Skeletal muscle tissue (tissue), 4 donors: Measurements from ENCODE around the gene FMN2. TPM values are rescaled to one million over a fixed set of nuclear protein-coding genes. Genes with fewer than 3 reads are reported as not detected.
"Not testable (repeated sequence)": the region's sequence is repeated elsewhere in the genome, so short reads cannot be mapped to it uniquely, and the experiment has no call there.

Experiments
- H3K27ac ChIP-seq: one replicate; pipeline ENCODE4 v1.7.0; 2013; ENCODE audit warnings: mild to moderate bottlenecking, low read depth, low read length, inconsistent platforms
- H3K27me3 ChIP-seq, 3 donors: one replicate each; pipeline ENCODE4 v1.7.0; 2013; ENCODE audit warnings: low read length in 3 of 3; ENCODE audit not compliant: control insufficient read depth in 3 of 3, insufficient read depth in 3 of 3
- H3K36me3 ChIP-seq, 3 donors: one replicate each; pipeline ENCODE4 v1.7.0; 2013; ENCODE audit warnings: low read length in 3 of 3; ENCODE audit not compliant: control insufficient read depth in 3 of 3, insufficient read depth in 3 of 3
- H3K4me1 ChIP-seq, 3 donors: one replicate each; pipeline ENCODE4 v1.7.0; 2013; ENCODE audit warnings: low read length in 3 of 3, mild to moderate bottlenecking in 3 of 3; ENCODE audit not compliant: control insufficient read depth in 3 of 3, insufficient read depth in 3 of 3
- H3K4me3 ChIP-seq, 3 donors: one replicate each; pipeline ENCODE4 v1.7.0; 2013; ENCODE audit warnings: low read length in 3 of 3
- H3K9ac ChIP-seq, 3 donors: one replicate each; pipeline ENCODE4 v1.7.0; 2013; ENCODE audit warnings: low read length in 3 of 3, mild to moderate bottlenecking in 3 of 3, moderate library complexity in 2 of 3, low read depth in 1 of 3
- H3K9me3 ChIP-seq, 3 donors: one replicate each; pipeline ENCODE4 v1.7.0; 2013; ENCODE audit warnings: low read length in 3 of 3; ENCODE audit not compliant: control insufficient read depth in 3 of 3
- total RNA-seq: library from RNA; depleted of rRNA; stranded (reverse); fragments of >200 nt; gene quantifications from one replicate; pipeline ENCODE4 v1.2.3, GENCODE V29; 2014
- donor health status: Osteomylitis.

FMN2 gene
- total RNA-seq, 1 donor from 2014 or later: 2.1 TPM

DNA sequence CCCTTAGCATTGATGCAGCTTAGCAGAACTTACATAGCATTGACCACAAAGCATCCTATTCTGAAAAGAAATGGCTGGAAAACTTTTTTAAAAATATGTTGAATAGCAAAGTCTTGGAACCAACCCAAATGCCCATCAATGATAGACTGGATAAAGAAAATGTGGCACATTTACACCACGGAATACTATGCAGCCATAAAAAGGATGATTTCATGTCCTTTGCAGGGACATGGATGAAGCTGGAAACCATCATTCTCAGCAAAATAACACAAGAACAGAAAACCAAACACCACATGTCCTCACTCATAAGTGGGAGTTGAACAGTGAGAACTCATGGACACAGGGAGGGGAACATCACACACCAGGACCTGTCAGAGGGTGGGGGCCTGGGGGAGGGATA, 323.3 kb downstream of the FMN2 start:
- H3K9ac ChIP-seq, H3K4me3 ChIP-seq, H3K9me3 ChIP-seq: not testable (repeated sequence)

DNA sequence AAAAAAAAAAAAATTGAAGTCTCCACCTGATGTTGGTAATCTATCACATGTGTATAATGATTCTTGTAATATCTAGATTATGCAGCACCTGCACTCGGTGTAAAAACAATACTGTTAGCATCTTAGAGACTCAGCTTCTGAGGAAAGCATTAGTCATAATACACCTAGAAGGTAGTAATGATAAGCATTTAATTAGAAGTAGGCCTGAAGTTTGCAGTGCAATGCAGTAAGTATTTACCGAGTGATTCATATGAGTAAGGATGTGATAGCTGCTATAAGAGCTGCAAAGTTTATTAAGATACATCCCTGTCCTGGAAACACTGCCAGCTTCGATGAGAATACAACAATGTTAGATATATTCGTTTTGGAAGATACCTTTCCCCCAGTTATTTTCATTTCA, 323.8 kb downstream of the FMN2 start:
- Histone ChIP-seq H3K4me1 (no peaks in the 10 kb centered on the region), H3K9me3 (no peaks in the 10 kb centered on the region), H3K27ac (no peak overlapping the region), H3K4me3 (no peak overlapping the region), H3K27me3 (no peaks in the 10 kb centered on the region), H3K36me3 (no peaks in the 10 kb centered on the region), H3K9ac (no peak overlapping the region)

More for the DNA sequence above, 323.3 kb downstream of the FMN2 start:
- not testable (repeated sequence) for H3K36me3 ChIP-seq, H3K27me3 ChIP-seq, H3K4me1 ChIP-seq, H3K27ac ChIP-seq

- H3K4me3 ChIP-seq: no peak overlapping the region
- H3K27ac ChIP-seq: no peak overlapping the region
- no peak overlapping the region for H3K9ac ChIP-seq
Measured at GRCh38 chr1:240417317-240417716, 325.6 kb downstream of the FMN2 start.

DNA sequence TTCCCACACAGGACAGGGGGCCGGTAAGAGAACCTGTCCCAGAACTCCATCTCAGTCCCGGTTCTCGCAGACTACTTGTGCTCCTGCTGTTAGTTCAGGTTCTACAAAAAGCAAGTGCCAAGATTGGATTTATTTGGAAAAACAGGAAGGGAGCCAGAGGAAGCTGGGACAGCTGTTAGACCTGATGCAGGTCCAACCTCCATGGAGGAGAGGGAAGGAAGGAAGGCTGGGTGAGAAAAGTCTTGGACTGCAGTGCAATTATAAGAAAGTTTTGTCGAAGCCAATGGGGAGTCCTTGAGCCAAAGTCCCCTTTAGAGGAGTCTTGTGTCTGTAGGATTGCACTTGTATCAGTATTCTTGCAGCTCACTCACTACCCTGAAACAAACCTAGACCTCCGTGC, 329.1 kb downstream of the FMN2 start:
- Histone ChIP-seq H3K4me3 (no peak overlapping the region), H3K4me1 (no peaks in the 10 kb centered on the region), H3K36me3 (no peaks in the 10 kb centered on the region), H3K27ac (no peak overlapping the region), H3K27me3 (no peaks in the 10 kb centered on the region), H3K9ac (no peak overlapping the region), H3K9me3 (peaks cover 0 to 2% (median 0%) of the 10 kb centered on the region in 3 donors)

More at GRCh38 chr1:240417317-240417716, 325.6 kb downstream of the FMN2 start:
- peaks cover 0 to 2% (median 0%) of the 10 kb centered on the region in 3 donors for H3K9me3 ChIP-seq
- H3K27me3 ChIP-seq: no peaks in the 10 kb centered on the region
- H3K4me1 ChIP-seq: no peaks in the 10 kb centered on the region
- no peaks in the 10 kb centered on the region for H3K36me3 ChIP-seq

DNA sequence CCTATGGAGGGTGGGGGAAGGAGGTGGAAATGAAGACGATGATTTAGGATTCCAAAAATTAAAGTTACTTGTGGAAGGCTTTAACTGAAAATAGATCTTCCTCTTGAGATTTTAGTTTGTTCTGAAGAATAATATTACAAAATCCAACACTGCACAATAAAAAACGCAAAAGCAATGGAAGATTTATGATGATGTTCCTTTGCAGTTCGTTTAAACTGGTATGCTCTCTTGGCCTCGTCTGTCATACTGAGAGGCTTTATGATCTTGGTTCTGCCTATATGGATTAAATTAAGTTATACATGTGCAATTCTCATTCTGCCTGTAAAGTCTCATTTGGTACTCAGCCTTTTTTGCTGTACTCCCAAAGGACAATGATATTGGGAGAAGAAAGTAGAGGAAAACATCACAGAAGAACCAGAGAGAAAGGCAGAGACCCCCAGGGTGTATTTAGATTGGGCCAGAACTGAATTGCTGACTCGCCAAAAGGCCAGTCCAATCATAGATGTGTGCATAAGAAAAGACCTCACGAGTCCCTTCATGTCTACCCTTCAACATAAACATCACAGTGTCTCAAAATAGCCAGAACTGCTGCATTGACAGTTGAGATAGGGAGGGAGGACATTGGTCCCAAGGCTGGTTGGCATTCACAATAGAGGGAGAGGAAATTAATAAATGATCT, 331.7 kb downstream of the FMN2 start:
- H3K27me3 ChIP-seq: no peaks in the 10 kb centered on the region
- no peak overlapping the region for H3K4me3 ChIP-seq
- no peaks in the 10 kb centered on the region for H3K36me3 ChIP-seq
- H3K9ac ChIP-seq: no peak overlapping the region
- H3K9me3 ChIP-seq: peaks cover 0 to 2% (median 0%) of the 10 kb centered on the region in 3 donors
- no peak overlapping the region for H3K27ac ChIP-seq
- no peaks in the 10 kb centered on the region for H3K4me1 ChIP-seq

- H3K27me3 ChIP-seq: no peaks in the 10 kb centered on the region
- H3K9me3 ChIP-seq: peaks cover 0 to 2% (median 0%) of the 10 kb centered on the region in 3 donors
- H3K4me3 ChIP-seq: no peak overlapping the region
- H3K9ac ChIP-seq: no peak overlapping the region
- H3K27ac ChIP-seq: no peak overlapping the region
- no peaks in the 10 kb centered on the region for H3K36me3 ChIP-seq
- H3K4me1 ChIP-seq: no peaks in the 10 kb centered on the region
Measured at GRCh38 chr1:240424740-240425464, 333.2 kb downstream of the FMN2 start.

- no peaks in the 10 kb centered on the region for H3K27me3 ChIP-seq
- H3K9me3 ChIP-seq: peaks cover 0 to 2% (median 0%) of the 10 kb centered on the region in 3 donors
- H3K9ac ChIP-seq: no peak overlapping the region
- H3K4me1 ChIP-seq: no peaks in the 10 kb centered on the region
- no peak overlapping the region for H3K4me3 ChIP-seq
- no peak overlapping the region for H3K27ac ChIP-seq
- H3K36me3 ChIP-seq: no peaks in the 10 kb centered on the region
Measured at GRCh38 chr1:240426051-240426450, 334.4 kb downstream of the FMN2 start.

DNA sequence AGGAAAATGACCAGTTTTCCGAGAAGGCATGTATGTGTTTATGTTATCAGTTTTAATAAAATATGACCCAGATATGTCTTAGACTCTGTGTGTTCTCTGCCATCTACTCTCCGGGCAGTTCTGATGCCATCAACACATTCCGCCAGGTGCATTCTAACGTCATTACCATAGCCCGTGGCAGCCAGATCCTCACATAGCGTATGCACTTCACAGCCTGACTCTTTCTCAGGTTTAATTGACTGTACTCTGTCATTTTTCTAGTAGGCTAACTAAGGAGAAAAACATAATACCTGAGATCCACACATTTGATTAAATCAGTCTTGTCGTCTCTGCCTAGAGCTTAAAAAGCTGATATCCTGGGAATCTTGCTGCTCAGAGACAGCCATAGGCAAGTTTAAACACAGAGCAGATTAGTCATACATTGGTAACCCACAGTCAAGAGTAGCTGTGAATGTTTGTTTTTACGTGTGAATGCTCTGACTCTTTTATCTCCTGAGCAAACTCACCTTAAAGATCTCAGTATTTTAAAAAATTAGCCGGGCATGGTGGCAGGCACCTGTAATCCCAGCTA, 344.4 kb downstream of the FMN2 start:
- H3K36me3 ChIP-seq: no peaks in the 10 kb centered on the region
- no peak overlapping the region for H3K27ac ChIP-seq
- no peaks in the 10 kb centered on the region for H3K4me1 ChIP-seq
- H3K27me3 ChIP-seq: no peaks in the 10 kb centered on the region
- no peak overlapping the region for H3K4me3 ChIP-seq
- no peaks in the 10 kb centered on the region for H3K9me3 ChIP-seq
- H3K9ac ChIP-seq: no peak overlapping the region

- no peak overlapping the region for H3K27ac ChIP-seq
- H3K9me3 ChIP-seq: no peaks in the 10 kb centered on the region
- no peak overlapping the region for H3K9ac ChIP-seq
- H3K27me3 ChIP-seq: no peaks in the 10 kb centered on the region
- no peaks in the 10 kb centered on the region for H3K36me3 ChIP-seq
- no peak overlapping the region for H3K4me3 ChIP-seq
- H3K4me1 ChIP-seq: no peaks in the 10 kb centered on the region
Measured at GRCh38 chr1:240441669-240442068, 350.0 kb downstream of the FMN2 start.

- H3K36me3 ChIP-seq: no peaks in the 10 kb centered on the region
- no peaks in the 10 kb centered on the region for H3K27me3 ChIP-seq
- no peaks in the 10 kb centered on the region for H3K4me1 ChIP-seq
- no peaks in the 10 kb centered on the region for H3K9me3 ChIP-seq
- no peak overlapping the region for H3K4me3 ChIP-seq
- H3K27ac ChIP-seq: no peak overlapping the region
- no peak overlapping the region for H3K9ac ChIP-seq
Measured at GRCh38 chr1:240445369-240445768, 353.7 kb downstream of the FMN2 start.
